GM15510 (cell line): ENCODE measurements around the gene POLR3B.

Experiments
- POLR2A ChIP-seq: IDR thresholded peaks from 3 replicates; pipeline ENCODE4 v1.6.1; 2011; ENCODE audit warnings: borderline replicate concordance; ENCODE audit not compliant: insufficient read length; ENCODE audit errors: extremely low read depth

Gene POLR3B

DNA sequence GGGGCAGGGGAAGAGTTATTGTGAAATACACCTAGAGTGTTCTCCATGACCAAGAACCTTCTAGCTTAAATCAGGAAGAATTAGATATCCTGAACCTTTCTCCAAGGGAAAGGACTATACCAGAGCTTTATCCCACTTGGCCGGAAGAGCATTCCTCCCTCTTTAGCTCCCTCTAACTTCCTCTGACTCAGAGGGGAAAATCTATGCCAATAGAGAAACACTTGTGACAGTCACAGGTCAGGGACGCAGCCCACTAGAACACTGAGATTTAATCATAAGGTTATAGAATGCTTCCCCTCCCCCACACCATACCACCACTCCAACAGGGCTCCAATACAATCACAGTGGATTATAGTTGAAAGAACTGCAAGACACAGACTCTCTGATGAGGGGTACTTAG is 169.8 kb downstream of the POLR3B start:
- no peak for TF ChIP-seq POLR2A

DNA sequence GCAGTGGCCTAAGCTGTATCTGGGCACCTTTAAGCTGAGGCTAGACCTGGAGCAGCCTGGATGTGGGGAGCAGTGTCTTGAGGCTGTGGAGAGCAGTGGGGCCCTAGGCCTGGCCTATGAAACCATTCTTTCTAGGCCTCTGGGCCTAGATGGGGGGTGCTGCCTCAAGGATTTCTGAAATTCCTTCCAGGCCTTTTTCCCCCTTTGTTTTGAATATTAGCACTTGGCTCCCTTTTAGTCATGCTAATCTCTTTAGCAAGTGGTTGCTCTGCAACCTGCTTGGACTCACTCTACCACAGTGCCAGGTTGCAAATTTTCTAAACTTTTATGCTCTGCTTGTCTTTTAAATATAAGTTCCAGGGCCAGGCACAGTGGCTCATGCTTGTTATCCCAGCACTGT is 183.7 kb downstream of the POLR3B start:
- no peak for TF ChIP-seq POLR2A

DNA sequence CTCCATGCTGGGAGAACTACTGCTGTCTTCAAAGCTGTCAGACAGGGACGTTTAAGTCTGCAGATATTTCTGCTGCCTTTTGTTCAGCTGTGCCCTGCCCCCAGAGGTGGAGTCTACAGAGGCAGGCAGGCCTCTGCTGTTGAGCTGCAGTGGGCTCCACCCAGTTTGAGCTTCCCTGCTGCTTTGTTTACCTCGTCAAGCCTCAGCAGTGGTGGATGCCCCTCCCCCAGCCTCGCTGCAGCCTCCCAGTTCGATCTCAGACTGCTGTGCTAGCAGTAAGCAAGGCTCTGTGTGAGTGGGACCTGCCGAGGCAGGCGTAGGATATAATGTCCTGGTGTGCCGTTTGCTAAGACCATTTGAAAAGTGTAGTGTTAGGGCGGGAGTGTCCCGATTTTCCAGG is 193.9 kb downstream of the POLR3B start:
- TF ChIP-seq POLR2A = no peak

DNA sequence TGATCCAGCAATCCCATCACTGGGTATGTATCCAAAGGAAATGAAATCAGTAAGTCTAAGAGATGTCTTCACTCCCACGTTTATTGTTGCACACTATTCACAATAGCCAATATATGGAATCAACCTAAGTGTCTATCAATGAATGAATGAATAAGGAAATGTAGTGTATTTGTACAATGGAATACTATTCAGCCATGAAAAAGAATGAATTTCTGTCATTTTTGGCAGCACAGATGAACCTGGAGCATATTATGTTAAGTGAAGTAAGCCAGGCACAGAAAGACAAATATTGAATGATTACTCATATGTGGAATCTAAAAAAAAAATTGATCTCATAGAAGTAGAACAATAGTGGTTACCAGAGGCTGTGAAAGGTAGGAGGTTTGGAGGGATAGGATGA is 194.7 kb downstream of the POLR3B start:
- TF ChIP-seq POLR2A = no peak
